HG03060 (cell line): Measurements from ENCODE around the gene CACNA1I.

Source experiments
- ATAC-seq: cut with Tn5 transposase; IDR thresholded peaks from one replicate; pipeline ENCODE4 v1.9.1; 2021; ENCODE audit warnings: low read depth, moderate number of reproducible peaks; ENCODE audit not compliant: unreplicated experiment

The CACNA1I gene

GRCh38 chr22:39713799-39714290, 143.3 kb downstream of the CACNA1I start:
- no peak for ATAC-seq

- ATAC-seq, result no peak
Measured at GRCh38 chr22:39714321-39714720, 143.8 kb downstream of the CACNA1I start.

- ATAC-seq, result no peak
Measured at GRCh38 chr22:39715778-39716495, 145.4 kb downstream of the CACNA1I start.

GRCh38 chr22:39716534-39716933, 146.0 kb downstream of the CACNA1I start:
- ATAC-seq, result no peak

DNA sequence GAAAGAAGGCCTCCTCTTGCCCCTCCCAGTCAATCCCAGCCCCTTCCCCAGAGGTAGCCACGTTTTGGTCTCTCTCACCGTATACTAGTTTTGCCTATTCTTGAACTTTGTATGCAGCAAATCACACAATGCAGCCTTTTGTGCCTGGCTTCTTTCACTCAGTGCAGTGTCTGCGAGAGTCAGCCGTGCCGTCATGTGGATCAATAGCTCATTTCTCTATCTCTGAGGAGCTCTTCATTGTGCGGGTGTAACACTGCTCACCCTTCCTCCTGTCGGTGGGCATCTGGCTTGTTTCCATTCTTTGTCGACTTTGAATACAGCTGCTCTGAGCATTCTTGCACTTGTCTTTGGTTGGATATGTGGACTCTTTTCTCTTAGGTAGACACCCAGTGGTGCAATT, 146.5 kb downstream of the CACNA1I start:
- ATAC-seq, result no peak

GRCh38 chr22:39718206-39718605, 147.7 kb downstream of the CACNA1I start:
- no peak for ATAC-seq

GRCh38 chr22:39718921-39719475, 148.4 kb downstream of the CACNA1I start:
- no peak for ATAC-seq

- no peak for ATAC-seq
Measured at GRCh38 chr22:39719559-39720450, 149.3 kb downstream of the CACNA1I start.

DNA sequence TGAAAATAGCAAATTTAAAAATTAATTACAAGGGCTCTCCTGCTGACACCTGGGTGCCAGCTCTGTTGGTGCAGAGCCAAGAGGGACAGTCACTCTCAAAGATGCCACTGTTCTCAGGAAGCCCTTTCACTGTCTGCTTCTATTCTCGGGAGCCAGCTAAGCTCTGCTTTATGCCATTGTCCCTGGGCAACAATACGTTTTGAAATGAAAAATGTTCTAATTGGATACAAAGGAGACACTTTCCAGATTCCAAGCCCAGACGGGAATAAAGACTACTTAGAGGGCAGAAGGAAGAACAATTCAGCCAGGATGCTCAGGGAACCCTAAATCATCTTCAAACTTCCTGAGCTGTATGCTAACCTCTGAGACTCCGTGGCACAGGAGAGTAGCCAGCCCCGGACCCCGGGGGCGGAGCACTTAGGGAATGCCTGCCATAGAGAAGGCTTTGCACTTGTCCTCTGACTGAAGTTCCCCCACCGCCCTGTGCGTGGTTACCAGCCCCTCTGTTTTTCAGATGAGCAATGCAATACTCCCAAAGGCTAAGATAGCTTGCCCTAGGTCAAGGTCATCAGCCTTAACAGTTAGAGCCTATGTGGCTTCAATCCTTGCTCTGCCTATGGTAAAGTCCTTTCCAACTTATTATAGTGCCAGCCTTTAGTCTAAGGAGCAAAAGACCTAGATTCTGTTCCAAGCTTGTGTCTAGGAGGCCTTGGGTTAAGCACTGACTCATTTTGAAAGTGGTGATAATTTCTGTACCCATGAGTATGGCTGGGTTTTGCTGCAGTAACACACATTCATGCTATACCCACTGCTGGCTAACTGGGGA, 150.9 kb downstream of the CACNA1I start:
- no peak for ATAC-seq

DNA sequence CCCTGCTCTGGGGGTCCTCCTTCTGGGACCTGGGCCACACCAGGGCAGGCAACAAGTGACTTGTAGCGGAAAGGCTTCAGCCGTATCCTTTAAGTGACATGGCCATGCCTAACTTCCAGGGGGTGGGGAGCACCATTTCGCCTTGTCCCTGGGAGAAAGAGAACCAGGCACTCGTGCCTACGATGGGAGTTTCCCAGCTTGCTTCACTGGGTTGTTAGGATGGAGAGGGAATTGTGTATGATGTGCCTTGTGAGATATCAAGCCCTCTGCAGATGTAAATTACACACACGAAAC, 151.4 kb downstream of the CACNA1I start:
- no peak for ATAC-seq

DNA sequence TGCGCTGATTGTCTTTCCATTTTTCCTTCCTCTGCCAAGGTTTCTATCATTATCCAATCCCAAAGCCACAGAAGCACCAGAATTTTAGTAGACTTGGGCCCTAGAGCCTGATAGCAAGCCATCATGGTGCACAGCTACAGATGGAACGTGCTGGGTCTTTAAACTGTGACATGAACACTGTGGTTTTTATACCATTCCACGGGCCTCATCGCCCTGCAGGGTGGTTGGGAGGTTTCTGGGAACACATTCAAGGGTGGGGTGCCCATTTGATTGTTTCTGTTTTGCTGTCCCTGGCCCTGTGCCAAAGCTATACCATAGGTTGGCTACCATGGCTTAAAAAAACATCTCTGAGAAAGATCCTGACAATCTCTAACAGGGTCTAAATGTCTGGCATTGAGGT, 151.9 kb downstream of the CACNA1I start:
- ATAC-seq, result no peak

GRCh38 chr22:39723463-39723862, 152.9 kb downstream of the CACNA1I start:
- no peak for ATAC-seq

DNA sequence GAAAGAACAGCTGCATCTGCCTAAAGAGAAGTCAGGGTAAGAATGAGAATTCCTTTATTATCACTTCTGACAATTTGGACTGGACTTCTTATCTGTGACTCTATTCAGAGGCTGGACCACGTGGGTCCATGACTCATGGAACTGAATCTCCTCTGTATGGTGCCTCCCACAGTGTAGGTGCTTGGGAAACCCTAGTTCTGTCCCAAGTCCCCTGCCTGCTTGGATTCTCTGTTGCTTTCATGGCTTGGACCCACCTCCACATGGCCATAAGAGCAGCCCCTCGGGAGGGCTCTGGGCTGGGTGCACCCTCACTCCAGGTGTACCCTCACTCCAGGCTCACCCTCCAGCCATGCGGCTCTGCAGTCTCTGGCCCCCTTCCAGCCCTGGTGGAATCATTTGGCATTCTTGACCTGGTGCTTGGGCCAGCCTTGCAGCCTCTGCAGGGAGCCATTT, 153.4 kb downstream of the CACNA1I start:
- ATAC-seq, result no peak

- ATAC-seq, result no peak
Measured at GRCh38 chr22:39724390-39724789, 153.8 kb downstream of the CACNA1I start.

GRCh38 chr22:39724857-39725256, 154.3 kb downstream of the CACNA1I start:
- ATAC-seq, result no peak

- ATAC-seq, result no peak
Measured at GRCh38 chr22:39725351-39726035, 154.9 kb downstream of the CACNA1I start.

- ATAC-seq, result no peak
Measured at GRCh38 chr22:39727541-39727940, 157.0 kb downstream of the CACNA1I start.

- ATAC-seq, result no peak
Measured at GRCh38 chr22:39728236-39728860, 157.8 kb downstream of the CACNA1I start.

GRCh38 chr22:39729141-39729934, 158.8 kb downstream of the CACNA1I start:
- ATAC-seq, result no peak
